Ascending aorta (tissue), 2 donors: ENCODE results near the gene SCRT2. TPM values are rescaled to one million over a fixed set of nuclear protein-coding genes. Genes with fewer than 3 reads are reported as not detected.
A peak's percentile ranks its signal among the peaks of the same experiment; 100 is the strongest.
"Not testable (repeated sequence)": the region's sequence is repeated elsewhere in the genome, so short reads cannot be mapped to it uniquely, and the experiment has no call there.

Experiments used
- DNase-seq, 2 donors: peaks; one replicate each; pipeline ENCODE4 v3.0.0-alpha.2; 2019; ENCODE audit warnings: low spot score in 2 of 2
- H3K27ac ChIP-seq, 2 donors: fragments of 200-600 bp; sonication (generic); one replicate each; pipeline ENCODE4 v1.5.1; 2016 to 2017; ENCODE audit warnings: mild to moderate bottlenecking in 1 of 2
- H3K27me3 ChIP-seq: fragments of 200-600 bp; sonication (generic); one replicate; pipeline ENCODE4 v1.5.1; 2017
- H3K36me3 ChIP-seq, 2 donors: fragments of 200-600 bp; sonication (generic); one replicate each; pipeline ENCODE4 v1.5.1; 2016
- H3K4me1 ChIP-seq, 2 donors: fragments of 200-600 bp; sonication (generic); one replicate each; pipeline ENCODE4 v1.5.1; 2016 to 2017; ENCODE audit warnings: mild to moderate bottlenecking in 1 of 2
- H3K4me3 ChIP-seq, 2 donors: fragments of 200-600 bp; sonication (generic); one replicate each; pipeline ENCODE4 v1.5.1; 2016 to 2017; ENCODE audit warnings: mild to moderate bottlenecking in 1 of 2
- H3K9me3 ChIP-seq, 2 donors: fragments of 200-600 bp; sonication (generic); one replicate each; pipeline ENCODE4 v1.5.1; 2016
- intact Hi-C: fragments of 100-400 bp; cut with DNase I; formaldehyde crosslinking; loops from one replicate; pipeline ENCODE4 v1.15.1; 2023
- total RNA-seq: library from RNA; depleted of rRNA; stranded (reverse); fragments of >200 nt; gene quantifications from one replicate; pipeline ENCODE4 v1.1.0, GENCODE V29; 2016
- TF ChIP-seq, protein P1 (sequence below), 3 experiments: fragments of 200-600 bp in 2 of 3; fragments of 450-650 bp in 1 of 3; sonication (generic) in 2 of 3; IDR thresholded peaks; one replicate each; pipeline ENCODE4 v1.5.1; 2016 to 2019; ENCODE audit warnings: antibody characterized with exemption in 3 of 3, mild to moderate bottlenecking in 1 of 3, moderate library complexity in 1 of 3

The SCRT2 gene
- total RNA-seq, 1 donor from 2014 or later: not detected

DNA sequence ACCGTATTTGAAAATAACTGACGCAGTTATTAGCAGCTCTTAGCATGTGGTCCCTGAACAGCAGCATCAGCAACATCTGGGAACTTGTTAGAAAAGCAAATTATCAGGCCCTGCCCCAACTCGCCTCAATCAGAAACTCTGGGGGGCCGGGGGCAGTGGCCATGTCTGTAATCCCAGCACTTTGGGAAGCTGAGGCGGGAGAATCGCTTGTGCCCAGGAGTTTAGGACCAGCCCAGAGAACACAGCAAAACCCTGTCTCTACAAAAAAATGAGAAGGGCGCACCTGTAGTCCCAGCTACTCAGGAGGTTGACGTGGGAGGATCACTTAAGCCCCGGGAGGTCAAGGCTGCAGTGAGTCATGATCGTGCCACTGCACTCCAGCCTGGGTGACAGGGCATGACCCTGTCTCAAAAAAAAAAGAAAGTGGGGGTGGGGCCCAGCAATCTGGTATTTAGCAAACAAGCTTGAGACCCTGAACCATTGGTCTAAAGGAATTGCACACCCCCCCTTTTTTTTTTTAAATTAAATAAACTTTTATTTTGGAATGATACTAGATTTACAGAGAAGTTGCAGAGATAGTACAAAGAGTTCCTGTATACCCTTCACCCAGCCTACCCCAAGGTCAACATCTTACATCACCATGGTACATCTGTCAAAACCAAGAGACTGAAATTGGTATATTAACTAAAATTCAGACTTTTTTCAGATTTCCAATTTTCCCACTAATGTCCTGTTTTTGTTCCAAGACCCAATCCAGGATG is 29.3 kb downstream of the SCRT2 start:
- Histone ChIP-seq H3K36me3 (peaks cover 29 to 39% of the 10 kb centered on the region in 2 donors), H3K4me3 (no peak overlapping the region), H3K9me3 (peaks cover 0 to 8% of the 10 kb centered on the region in 2 donors), H3K27me3 (no peaks in the 10 kb centered on the region), H3K27ac (no peak overlapping the region), H3K4me1 (peaks cover 2 to 3% of the 10 kb centered on the region in 2 donors)
- DNase-seq: no peak
- intact Hi-C loops: no loop called here
- TF ChIP-seq, protein P1, sequence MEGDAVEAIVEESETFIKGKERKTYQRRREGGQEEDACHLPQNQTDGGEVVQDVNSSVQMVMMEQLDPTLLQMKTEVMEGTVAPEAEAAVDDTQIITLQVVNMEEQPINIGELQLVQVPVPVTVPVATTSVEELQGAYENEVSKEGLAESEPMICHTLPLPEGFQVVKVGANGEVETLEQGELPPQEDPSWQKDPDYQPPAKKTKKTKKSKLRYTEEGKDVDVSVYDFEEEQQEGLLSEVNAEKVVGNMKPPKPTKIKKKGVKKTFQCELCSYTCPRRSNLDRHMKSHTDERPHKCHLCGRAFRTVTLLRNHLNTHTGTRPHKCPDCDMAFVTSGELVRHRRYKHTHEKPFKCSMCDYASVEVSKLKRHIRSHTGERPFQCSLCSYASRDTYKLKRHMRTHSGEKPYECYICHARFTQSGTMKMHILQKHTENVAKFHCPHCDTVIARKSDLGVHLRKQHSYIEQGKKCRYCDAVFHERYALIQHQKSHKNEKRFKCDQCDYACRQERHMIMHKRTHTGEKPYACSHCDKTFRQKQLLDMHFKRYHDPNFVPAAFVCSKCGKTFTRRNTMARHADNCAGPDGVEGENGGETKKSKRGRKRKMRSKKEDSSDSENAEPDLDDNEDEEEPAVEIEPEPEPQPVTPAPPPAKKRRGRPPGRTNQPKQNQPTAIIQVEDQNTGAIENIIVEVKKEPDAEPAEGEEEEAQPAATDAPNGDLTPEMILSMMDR (IDR thresholded peaks at IDR 0.05): no peak

DNA sequence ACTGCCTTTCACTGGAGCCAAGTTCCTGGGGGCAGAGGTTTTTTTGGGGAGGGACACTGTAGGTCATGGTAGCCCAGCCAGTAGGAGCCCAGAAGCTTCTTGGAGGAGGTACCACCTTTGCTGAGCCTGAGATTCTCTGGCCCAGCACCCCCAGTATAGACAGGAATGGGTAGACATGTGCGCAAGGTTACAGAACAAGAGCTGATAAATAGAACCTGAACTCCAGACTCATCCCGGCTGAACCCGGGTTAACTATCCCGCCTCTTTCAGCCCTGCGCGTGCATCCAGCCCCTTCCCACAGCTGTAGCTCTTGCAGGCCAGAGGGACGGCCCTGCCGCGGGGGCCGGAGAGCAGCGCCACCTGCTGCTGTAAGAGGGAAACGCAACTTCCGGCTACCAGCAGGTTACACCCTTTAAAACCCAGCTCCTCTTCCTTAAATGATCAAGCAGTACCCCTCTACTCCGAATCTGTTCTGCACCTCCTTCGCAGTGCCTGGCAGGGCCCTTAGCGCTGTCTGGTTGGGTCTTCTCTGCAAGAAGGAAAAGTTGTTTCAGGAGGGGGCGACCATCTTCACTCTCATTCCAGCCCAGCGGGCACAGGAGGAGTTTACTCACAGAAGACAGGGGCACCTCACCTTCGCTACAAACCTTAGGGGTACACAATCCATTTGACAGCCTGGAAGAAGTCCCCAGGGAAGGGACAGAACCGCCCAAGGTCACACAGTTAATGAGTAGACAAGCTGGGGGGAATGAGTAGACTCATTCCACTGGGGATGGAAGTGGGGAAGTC is 30.1 kb downstream of the SCRT2 start:
- no peaks in the 10 kb centered on the region for H3K27me3 ChIP-seq
- no peak overlapping the region for H3K4me3 ChIP-seq
- peaks cover 0 to 8% of the 10 kb centered on the region in 2 donors for H3K9me3 ChIP-seq
- peak in 1 of 2 donors; percentile 72 for DNase-seq
- H3K27ac ChIP-seq: no peak overlapping the region
- H3K4me1 ChIP-seq: peaks cover 2 to 3% of the 10 kb centered on the region in 2 donors
- peaks cover 22 to 33% of the 10 kb centered on the region in 2 donors for H3K36me3 ChIP-seq
- intact Hi-C loops: no loop called here
- TF ChIP-seq, protein P1 (IDR thresholded peaks at IDR 0.05): peak; percentile 62 to 80 (median 75)

DNA sequence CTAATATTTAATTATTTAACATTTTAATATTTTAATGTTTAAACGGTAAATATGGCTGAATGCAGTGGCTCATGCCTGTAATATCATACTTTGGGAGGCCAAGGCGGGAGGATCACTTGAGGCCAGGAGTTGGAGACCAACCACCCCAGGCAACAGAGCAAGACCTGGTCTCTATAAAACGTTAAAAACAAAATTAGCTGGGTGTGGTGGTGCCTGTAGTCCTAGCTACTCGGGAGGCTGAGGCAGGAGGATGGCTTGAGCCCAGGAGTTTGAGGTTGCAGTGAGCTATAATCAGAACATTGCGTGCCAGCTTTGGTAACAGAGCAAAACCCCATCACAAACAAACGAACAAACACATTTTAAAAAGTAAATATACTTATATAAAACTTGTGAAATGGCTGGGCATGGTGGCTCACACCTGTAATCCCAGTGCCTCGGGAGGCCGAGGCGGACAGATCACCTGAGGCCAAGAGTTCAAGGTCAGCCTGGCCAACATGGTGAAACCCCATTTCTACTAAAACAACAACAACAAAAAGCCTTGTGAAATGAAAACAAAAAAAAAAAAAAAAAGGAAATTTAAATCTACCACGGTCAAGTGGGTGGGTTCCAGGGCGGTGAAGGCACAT is 30.8 kb downstream of the SCRT2 start:
- H3K27ac ChIP-seq: no peak overlapping the region
- intact Hi-C loops: loop anchor here (5.0 kb wide), 1 partner anchor 283 kb away; no protein-coding TSS in a partner anchor
- H3K36me3 ChIP-seq: peaks cover 20 to 32% of the 10 kb centered on the region in 2 donors
- H3K9me3 ChIP-seq: peaks cover 0 to 8% of the 10 kb centered on the region in 2 donors
- no peak overlapping the region for H3K4me3 ChIP-seq
- peaks cover 2 to 3% of the 10 kb centered on the region in 2 donors for H3K4me1 ChIP-seq
- H3K27me3 ChIP-seq: no peaks in the 10 kb centered on the region
- TF ChIP-seq, protein P1 (IDR thresholded peaks at IDR 0.05): no peak
- DNase-seq: no peak

DNA sequence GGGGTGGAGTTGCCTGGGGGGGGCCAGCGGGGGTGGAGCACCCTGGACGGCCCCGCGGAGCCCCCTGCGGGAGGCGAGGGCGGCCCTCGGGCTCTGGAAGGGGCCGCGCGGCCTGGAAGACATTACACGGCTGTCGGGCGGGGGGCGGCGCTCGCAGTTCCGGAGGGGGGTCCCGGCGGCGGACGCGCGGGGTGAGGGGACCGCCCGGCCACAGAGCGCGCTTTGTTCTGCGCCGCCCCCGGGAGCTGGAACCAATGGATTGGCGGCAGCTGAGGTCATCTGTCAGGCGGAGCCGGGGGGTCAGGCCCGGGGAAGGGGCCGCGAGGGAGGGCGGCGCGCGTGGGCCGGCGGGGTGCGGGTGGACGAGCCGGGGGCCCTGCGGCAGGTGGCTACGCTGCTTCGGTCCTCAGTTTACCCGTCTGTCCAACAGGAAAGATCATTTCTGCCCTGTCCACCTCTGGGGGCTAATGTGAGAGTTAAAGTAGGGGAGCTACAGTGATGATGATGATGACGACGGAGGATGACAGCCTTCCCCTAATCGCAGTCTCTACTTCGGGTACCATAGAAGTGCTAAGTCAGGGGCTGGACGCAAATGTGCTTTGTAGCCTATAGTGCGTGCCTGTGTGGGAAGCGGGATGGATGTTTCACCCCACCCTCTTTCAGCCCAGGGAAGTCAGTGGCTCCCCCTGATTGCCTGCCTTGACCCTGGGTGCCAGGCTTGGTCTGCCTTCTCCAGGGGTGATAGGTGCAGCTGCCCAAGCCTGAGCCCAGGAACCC is 33.0 kb downstream of the SCRT2 start:
- intact Hi-C loops: loop anchor here (5.0 kb wide), 1 partner anchor 280 kb away; no protein-coding TSS in a partner anchor
- DNase-seq: no peak
- H3K27ac ChIP-seq: no peak overlapping the region

DNA sequence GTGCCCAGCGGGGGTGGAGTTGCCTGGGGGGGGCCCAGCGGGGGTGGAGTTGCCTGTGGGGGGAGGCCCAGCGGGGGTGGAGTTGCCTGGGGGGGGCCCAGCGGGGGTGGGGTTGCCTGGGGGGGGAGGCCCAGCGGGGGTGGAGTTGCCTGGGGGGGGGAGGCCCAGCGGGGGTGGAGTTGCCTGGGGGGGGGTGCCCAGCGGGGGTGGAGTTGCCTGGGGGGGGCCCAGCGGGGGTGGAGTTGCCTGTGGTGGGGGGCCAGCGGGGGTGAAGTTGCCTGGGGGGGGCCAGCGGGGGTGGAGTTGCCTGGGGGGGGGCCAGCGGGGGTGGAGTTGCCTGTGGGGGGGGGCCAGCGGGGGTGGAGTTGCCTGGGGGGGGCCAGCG is 33.6 kb downstream of the SCRT2 start:
- not testable (repeated sequence) for H3K36me3 ChIP-seq, H3K27ac ChIP-seq, H3K9me3 ChIP-seq, H3K4me1 ChIP-seq, H3K27me3 ChIP-seq, DNase-seq
- intact Hi-C loops: loop anchor here (5.0 kb wide), 1 partner anchor 280 kb away; no protein-coding TSS in a partner anchor
- H3K4me3 ChIP-seq: peak overlapping the region; percentile 24 to 60

More for the DNA sequence above, 33.0 kb downstream of the SCRT2 start:
- Histone ChIP-seq H3K4me1 (peaks cover 2 to 3% of the 10 kb centered on the region in 2 donors), H3K36me3 (peaks cover 7 to 9% of the 10 kb centered on the region in 2 donors), H3K9me3 (no peaks in the 10 kb centered on the region), H3K4me3 (peak overlapping the region; percentile 24 to 60), H3K27me3 (no peaks in the 10 kb centered on the region)
- TF ChIP-seq, protein P1 (IDR thresholded peaks at IDR 0.05): no peak
